OCI-LY7 (cell line): ENCODE results near the gene DOCK1.

Experiments
- CTCF ChIP-seq: fragments of 200-600 bp; sonication (generic); conservative IDR thresholded peaks from 2 replicates; pipeline ENCODE4 v1.5.1; 2014; ENCODE audit warnings: mild to moderate bottlenecking, antibody characterized with exemption, low read length, moderate library complexity, mixed read lengths
- EZH2phosphoT487 ChIP-seq: fragments of 200-600 bp; sonication (generic); IDR thresholded peaks from 2 replicates; pipeline ENCODE4 v1.6.1; 2018; ENCODE audit warnings: low read depth, borderline replicate concordance, mild to moderate bottlenecking, mixed run types, antibody characterized with exemption, low read length, moderate library complexity, mixed read lengths

- TF ChIP-seq CTCF (no peak), EZH2phosphoT487 (no peak)
Observed at GRCh38 chr10:127332631-127333030, 427.4 kb downstream of the DOCK1 start.
